ENCODE results near the gene BTBD10. TPM values are rescaled to one million over a fixed set of nuclear protein-coding genes. Genes with fewer than 3 reads are reported as not detected.

The BTBD10 gene
- total and polyA plus RNA-seq, 2 experiments from 2014 or later, result 20.2 to 30.1 TPM

DNA sequence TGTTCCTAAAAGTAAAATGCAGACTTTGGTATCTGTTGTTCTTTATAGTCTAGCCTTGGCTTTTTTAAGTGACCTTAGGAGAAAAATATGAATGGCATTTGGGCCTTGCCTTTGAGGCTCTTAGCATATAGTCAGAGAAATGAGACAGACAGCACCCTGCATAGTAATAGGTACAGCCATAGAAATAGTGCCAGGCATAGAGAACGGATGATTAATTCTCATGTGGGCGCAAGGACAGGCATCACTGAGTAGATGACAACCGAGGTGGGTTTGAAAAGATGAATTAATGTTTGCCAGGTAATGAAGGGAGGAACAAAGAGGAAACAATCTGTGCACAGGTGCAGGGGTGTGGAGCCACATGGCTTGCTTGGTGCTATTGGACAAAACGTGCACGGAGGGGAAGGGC is 95.0 kb downstream of the BTBD10 start:
- Histone ChIP-seq H3K4me3 (no peak overlapping the region), H3K27me3 (ENCODE audit: insufficient read depth) (no peaks in the 10 kb centered on the region), H3F3A (replicated peaks; ENCODE audit: low read depth) (no peaks in the 10 kb centered on the region), H3K9me2 (ENCODE audit: insufficient read depth) (no peaks in the 10 kb centered on the region), H3K79me2 (replicated peaks; ENCODE audit: insufficient read depth) (no peaks in the 10 kb centered on the region), H2AFZ (no peak overlapping the region), H4K20me1 (replicated peaks; ENCODE audit: insufficient read depth) (no peaks in the 10 kb centered on the region), H3K4me2 (no peak overlapping the region), H3K4me1 (ENCODE audit: insufficient read depth) (no peaks in the 10 kb centered on the region), H3K36me3 (ENCODE audit: insufficient read depth) (no peaks in the 10 kb centered on the region), H3K27ac (ENCODE audit: low read depth) (no peak overlapping the region)
- H3K4me1 Mint-ChIP-seq, result no peaks in the 10 kb centered on the region; the same call in 2 of the 3 replicates
- no peaks in the 10 kb centered on the region for H3K36me3 Mint-ChIP-seq (ENCODE audit: low read depth)
- TF ChIP-seq CREB1 (CRISPR knock-in tag; IDR thresholded peaks at IDR 0.05; ENCODE audit: low read depth) (no peak), ZNF331 (CRISPR knock-in tag; IDR thresholded peaks at IDR 0.05; ENCODE audit: low read depth) (no peak), EZH2phosphoT487 (IDR thresholded peaks at IDR 0.05; ENCODE audit: unreplicated experiment) (no peak), POLR2AphosphoS5 (IDR thresholded peaks at IDR 0.05; ENCODE audit: low read depth) (no peak), ZNF114 (CRISPR knock-in tag; IDR thresholded peaks at IDR 0.05) (no peak), EZH2 (IDR thresholded peaks at IDR 0.05; ENCODE audit: low read depth, unreplicated experiment) (no peak), STAT1 (IDR thresholded peaks at IDR 0.05; ENCODE audit: unreplicated experiment) (no peak), JUNB (IDR thresholded peaks at IDR 0.05; ENCODE audit: unreplicated experiment) (no peak), NANOG (IDR thresholded peaks at IDR 0.05; ENCODE audit: borderline replicate concordance) (no peak)
- TF ChIP-seq, protein P1, sequence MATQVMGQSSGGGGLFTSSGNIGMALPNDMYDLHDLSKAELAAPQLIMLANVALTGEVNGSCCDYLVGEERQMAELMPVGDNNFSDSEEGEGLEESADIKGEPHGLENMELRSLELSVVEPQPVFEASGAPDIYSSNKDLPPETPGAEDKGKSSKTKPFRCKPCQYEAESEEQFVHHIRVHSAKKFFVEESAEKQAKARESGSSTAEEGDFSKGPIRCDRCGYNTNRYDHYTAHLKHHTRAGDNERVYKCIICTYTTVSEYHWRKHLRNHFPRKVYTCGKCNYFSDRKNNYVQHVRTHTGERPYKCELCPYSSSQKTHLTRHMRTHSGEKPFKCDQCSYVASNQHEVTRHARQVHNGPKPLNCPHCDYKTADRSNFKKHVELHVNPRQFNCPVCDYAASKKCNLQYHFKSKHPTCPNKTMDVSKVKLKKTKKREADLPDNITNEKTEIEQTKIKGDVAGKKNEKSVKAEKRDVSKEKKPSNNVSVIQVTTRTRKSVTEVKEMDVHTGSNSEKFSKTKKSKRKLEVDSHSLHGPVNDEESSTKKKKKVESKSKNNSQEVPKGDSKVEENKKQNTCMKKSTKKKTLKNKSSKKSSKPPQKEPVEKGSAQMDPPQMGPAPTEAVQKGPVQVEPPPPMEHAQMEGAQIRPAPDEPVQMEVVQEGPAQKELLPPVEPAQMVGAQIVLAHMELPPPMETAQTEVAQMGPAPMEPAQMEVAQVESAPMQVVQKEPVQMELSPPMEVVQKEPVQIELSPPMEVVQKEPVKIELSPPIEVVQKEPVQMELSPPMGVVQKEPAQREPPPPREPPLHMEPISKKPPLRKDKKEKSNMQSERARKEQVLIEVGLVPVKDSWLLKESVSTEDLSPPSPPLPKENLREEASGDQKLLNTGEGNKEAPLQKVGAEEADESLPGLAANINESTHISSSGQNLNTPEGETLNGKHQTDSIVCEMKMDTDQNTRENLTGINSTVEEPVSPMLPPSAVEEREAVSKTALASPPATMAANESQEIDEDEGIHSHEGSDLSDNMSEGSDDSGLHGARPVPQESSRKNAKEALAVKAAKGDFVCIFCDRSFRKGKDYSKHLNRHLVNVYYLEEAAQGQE (IDR thresholded peaks at IDR 0.05; ENCODE audit: unreplicated experiment), result no peak
- TF ChIP-seq, protein P2, sequence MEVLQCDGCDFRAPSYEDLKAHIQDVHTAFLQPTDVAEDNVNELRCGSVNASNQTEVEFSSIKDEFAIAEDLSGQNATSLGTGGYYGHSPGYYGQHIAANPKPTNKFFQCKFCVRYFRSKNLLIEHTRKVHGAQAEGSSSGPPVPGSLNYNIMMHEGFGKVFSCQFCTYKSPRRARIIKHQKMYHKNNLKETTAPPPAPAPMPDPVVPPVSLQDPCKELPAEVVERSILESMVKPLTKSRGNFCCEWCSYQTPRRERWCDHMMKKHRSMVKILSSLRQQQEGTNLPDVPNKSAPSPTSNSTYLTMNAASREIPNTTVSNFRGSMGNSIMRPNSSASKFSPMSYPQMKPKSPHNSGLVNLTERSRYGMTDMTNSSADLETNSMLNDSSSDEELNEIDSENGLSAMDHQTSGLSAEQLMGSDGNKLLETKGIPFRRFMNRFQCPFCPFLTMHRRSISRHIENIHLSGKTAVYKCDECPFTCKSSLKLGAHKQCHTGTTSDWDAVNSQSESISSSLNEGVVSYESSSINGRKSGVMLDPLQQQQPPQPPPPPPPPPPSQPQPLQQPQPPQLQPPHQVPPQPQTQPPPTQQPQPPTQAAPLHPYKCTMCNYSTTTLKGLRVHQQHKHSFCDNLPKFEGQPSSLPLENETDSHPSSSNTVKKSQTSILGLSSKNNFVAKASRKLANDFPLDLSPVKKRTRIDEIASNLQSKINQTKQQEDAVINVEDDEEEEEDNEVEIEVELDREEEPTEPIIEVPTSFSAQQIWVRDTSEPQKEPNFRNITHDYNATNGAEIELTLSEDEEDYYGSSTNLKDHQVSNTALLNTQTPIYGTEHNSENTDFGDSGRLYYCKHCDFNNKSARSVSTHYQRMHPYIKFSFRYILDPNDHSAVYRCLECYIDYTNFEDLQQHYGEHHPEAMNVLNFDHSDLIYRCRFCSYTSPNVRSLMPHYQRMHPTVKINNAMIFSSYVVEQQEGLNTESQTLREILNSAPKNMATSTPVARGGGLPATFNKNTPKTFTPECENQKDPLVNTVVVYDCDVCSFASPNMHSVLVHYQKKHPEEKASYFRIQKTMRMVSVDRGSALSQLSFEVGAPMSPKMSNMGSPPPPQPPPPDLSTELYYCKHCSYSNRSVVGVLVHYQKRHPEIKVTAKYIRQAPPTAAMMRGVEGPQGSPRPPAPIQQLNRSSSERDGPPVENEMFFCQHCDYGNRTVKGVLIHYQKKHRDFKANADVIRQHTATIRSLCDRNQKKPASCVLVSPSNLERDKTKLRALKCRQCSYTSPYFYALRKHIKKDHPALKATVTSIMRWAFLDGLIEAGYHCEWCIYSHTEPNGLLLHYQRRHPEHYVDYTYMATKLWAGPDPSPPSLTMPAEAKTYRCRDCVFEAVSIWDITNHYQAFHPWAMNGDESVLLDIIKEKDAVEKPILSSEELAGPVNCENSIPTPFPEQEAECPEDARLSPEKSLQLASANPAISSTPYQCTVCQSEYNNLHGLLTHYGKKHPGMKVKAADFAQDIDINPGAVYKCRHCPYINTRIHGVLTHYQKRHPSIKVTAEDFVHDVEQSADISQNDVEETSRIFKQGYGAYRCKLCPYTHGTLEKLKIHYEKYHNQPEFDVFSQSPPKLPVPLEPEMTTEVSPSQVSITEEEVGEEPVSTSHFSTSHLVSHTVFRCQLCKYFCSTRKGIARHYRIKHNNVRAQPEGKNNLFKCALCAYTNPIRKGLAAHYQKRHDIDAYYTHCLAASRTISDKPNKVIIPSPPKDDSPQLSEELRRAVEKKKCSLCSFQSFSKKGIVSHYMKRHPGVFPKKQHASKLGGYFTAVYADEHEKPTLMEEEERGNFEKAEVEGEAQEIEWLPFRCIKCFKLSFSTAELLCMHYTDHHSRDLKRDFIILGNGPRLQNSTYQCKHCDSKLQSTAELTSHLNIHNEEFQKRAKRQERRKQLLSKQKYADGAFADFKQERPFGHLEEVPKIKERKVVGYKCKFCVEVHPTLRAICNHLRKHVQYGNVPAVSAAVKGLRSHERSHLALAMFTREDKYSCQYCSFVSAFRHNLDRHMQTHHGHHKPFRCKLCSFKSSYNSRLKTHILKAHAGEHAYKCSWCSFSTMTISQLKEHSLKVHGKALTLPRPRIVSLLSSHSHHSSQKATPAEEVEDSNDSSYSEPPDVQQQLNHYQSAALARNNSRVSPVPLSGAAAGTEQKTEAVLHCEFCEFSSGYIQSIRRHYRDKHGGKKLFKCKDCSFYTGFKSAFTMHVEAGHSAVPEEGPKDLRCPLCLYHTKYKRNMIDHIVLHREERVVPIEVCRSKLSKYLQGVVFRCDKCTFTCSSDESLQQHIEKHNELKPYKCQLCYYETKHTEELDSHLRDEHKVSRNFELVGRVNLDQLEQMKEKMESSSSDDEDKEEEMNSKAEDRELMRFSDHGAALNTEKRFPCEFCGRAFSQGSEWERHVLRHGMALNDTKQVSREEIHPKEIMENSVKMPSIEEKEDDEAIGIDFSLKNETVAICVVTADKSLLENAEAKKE (CRISPR knock-in tag; IDR thresholded peaks at IDR 0.05), result no peak
- TF ChIP-seq, protein P3, sequence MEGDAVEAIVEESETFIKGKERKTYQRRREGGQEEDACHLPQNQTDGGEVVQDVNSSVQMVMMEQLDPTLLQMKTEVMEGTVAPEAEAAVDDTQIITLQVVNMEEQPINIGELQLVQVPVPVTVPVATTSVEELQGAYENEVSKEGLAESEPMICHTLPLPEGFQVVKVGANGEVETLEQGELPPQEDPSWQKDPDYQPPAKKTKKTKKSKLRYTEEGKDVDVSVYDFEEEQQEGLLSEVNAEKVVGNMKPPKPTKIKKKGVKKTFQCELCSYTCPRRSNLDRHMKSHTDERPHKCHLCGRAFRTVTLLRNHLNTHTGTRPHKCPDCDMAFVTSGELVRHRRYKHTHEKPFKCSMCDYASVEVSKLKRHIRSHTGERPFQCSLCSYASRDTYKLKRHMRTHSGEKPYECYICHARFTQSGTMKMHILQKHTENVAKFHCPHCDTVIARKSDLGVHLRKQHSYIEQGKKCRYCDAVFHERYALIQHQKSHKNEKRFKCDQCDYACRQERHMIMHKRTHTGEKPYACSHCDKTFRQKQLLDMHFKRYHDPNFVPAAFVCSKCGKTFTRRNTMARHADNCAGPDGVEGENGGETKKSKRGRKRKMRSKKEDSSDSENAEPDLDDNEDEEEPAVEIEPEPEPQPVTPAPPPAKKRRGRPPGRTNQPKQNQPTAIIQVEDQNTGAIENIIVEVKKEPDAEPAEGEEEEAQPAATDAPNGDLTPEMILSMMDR (conservative IDR thresholded peaks at IDR 0.05; ENCODE audit: low read depth in 2 of 2), result no peak
- TF ChIP-seq, protein P4, sequence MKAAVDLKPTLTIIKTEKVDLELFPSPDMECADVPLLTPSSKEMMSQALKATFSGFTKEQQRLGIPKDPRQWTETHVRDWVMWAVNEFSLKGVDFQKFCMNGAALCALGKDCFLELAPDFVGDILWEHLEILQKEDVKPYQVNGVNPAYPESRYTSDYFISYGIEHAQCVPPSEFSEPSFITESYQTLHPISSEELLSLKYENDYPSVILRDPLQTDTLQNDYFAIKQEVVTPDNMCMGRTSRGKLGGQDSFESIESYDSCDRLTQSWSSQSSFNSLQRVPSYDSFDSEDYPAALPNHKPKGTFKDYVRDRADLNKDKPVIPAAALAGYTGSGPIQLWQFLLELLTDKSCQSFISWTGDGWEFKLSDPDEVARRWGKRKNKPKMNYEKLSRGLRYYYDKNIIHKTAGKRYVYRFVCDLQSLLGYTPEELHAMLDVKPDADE (IDR thresholded peaks at IDR 0.05), result no peak
- H3K27me3 Mint-ChIP-seq (ENCODE audit: insufficient read depth, low read depth, poor library complexity), result no peaks in the 10 kb centered on the region
- no peak for ATAC-seq
- no peak overlapping the region for H3K27ac Mint-ChIP-seq
- H3K9me3 Mint-ChIP-seq, result no peaks in the 10 kb centered on the region
- H3K4me3 Mint-ChIP-seq, result no peak overlapping the region
- no peak for DNase-seq (ENCODE audit: low spot score)
